ENCODE measurements around the gene CTNNAL1.

DNA sequence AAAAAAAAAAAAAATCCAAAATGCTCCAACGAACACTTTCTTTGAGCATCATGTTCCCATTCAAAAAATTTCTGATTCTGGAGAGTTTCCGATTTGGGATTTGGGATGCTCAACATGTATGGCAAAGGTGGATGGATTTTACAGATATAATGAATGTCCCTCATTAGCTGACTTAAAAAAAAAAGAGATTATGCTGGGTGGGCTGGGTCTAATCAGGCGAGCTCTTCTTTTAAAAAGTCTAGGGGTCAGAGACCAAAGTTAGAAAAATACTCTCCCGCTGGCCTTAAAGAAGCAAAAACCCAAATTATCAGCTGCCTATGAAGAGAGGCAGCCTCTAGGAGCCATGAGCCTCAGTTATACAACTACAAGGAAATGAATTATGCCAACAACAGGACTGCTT lies 15.2 kb upstream of the CTNNAL1 start:
- TF ChIP-seq POLR2AphosphoS5 (IDR thresholded peaks at IDR 0.05; ENCODE audit: low read depth, low read length), result no peak
- TF ChIP-seq POLR2A (IDR thresholded peaks at IDR 0.05; ENCODE audit: low read depth, low read length), result no peak
- no peak for TF ChIP-seq TAF1 (IDR thresholded peaks at IDR 0.05; ENCODE audit: low read depth, low read length)
- no peak for TF ChIP-seq POU2F2 (IDR thresholded peaks at IDR 0.05; ENCODE audit: low read depth, low read length)
- no peak for TF ChIP-seq SPI1 (IDR thresholded peaks at IDR 0.05; ENCODE audit: low read depth, low read length)
